Choroid plexus epithelial cell (primary cell): ENCODE results near the gene PGLYRP2.

Experiments
- DNase-seq: peaks from one replicate; pipeline ENCODE4 v3.0.0-alpha.2; 2010; ENCODE audit warnings: low read depth
- H3K4me3 ChIP-seq: 2 replicates; pipeline ENCODE4 v1.5.1; 2011; ENCODE audit warnings: low read depth, mild to moderate bottlenecking, control low read depth, low read length, moderate library complexity
- CTCF ChIP-seq: conservative IDR thresholded peaks from 2 replicates; pipeline ENCODE4 v1.5.1; 2011; ENCODE audit warnings: low read depth, mild to moderate bottlenecking, control low read depth, inconsistent platforms, low read length, moderate library complexity

Gene PGLYRP2

GRCh38 chr19:15456871-15457700, 22.2 kb downstream of the PGLYRP2 start:
- no peak overlapping the region for H3K4me3 ChIP-seq
- DNase-seq = no peak
- TF ChIP-seq CTCF = no peak

- DNase-seq = no peak
- no peak overlapping the region for H3K4me3 ChIP-seq
- no peak for TF ChIP-seq CTCF
Observed at GRCh38 chr19:15456441-15456840, 22.9 kb downstream of the PGLYRP2 start.

- DNase-seq = no peak
- TF ChIP-seq CTCF = no peak
- H3K4me3 ChIP-seq = no peak overlapping the region
Observed at GRCh38 chr19:15455996-15456395, 23.3 kb downstream of the PGLYRP2 start.

GRCh38 chr19:15453906-15454860, 25.1 kb downstream of the PGLYRP2 start:
- peak; percentile 52 for TF ChIP-seq CTCF
- DNase-seq = no peak
- H3K4me3 ChIP-seq = no peak overlapping the region

- peak overlapping the region; percentile 60 for H3K4me3 ChIP-seq
- no peak for DNase-seq
- peak; percentile 20 for TF ChIP-seq CTCF
Observed at GRCh38 chr19:15453091-15453578, 26.2 kb downstream of the PGLYRP2 start.

- peak; percentile 95 for DNase-seq
- TF ChIP-seq CTCF = no peak
- H3K4me3 ChIP-seq = peak overlapping the region; percentile 60
Observed at GRCh38 chr19:15452111-15453047, 26.9 kb downstream of the PGLYRP2 start.
